ENCODE results near the gene NOG.

NOG gene

GRCh38 chr17:56593646-56594319 lies at the start of gene NOG:
NOG (plus strand) TSS chr17:56593699; CDS start chr17:56594224, 525 bp downstream.
- no peak for TF ChIP-seq POLR2A (IDR thresholded peaks at IDR 0.05; ENCODE audit: low read depth, low read length)
- FAIRE-seq, result no peak
- DNase-seq (ENCODE audit: insufficient read length, low spot score), result peak; percentile 71

- FAIRE-seq, result no peak
Observed at GRCh38 chr17:56545106-56545505, 48.4 kb upstream of the NOG start.

GRCh38 chr17:56545930-56546329 lies 47.6 kb upstream of the NOG start:
- no peak for TF ChIP-seq POLR2A (IDR thresholded peaks at IDR 0.05; ENCODE audit: low read depth, low read length)
- FAIRE-seq (no peak), DNase-seq (ENCODE audit: insufficient read length, low spot score) (no peak)

More at GRCh38 chr17:56545106-56545505, 48.4 kb upstream of the NOG start:
- no peak for TF ChIP-seq POLR2A (IDR thresholded peaks at IDR 0.05; ENCODE audit: low read depth, low read length)
- DNase-seq (ENCODE audit: insufficient read length, low spot score), result no peak

- TF ChIP-seq POLR2A (IDR thresholded peaks at IDR 0.05; ENCODE audit: low read depth, low read length), result no peak
- no peak for FAIRE-seq
- no peak for DNase-seq (ENCODE audit: insufficient read length, low spot score)
Observed at GRCh38 chr17:56548661-56549060, 44.8 kb upstream of the NOG start.

GRCh38 chr17:56549501-56549900 lies 44.0 kb upstream of the NOG start:
- no peak for DNase-seq (ENCODE audit: insufficient read length, low spot score)
- no peak for FAIRE-seq
- TF ChIP-seq POLR2A (IDR thresholded peaks at IDR 0.05; ENCODE audit: low read depth, low read length), result no peak

- no peak for TF ChIP-seq POLR2A (IDR thresholded peaks at IDR 0.05; ENCODE audit: low read depth, low read length)
- FAIRE-seq, result no peak
- no peak for DNase-seq (ENCODE audit: insufficient read length, low spot score)
Observed at GRCh38 chr17:56557682-56558081, 35.8 kb upstream of the NOG start.

GRCh38 chr17:56558088-56558487 lies 35.4 kb upstream of the NOG start:
- no peak for FAIRE-seq

GRCh38 chr17:56570199-56570598 lies 23.3 kb upstream of the NOG start:
- FAIRE-seq, result no peak
- DNase-seq (ENCODE audit: insufficient read length, low spot score), result no peak
- TF ChIP-seq POLR2A (IDR thresholded peaks at IDR 0.05; ENCODE audit: low read depth, low read length), result no peak

More at GRCh38 chr17:56558088-56558487, 35.4 kb upstream of the NOG start:
- no peak for DNase-seq (ENCODE audit: insufficient read length, low spot score)
- no peak for TF ChIP-seq POLR2A (IDR thresholded peaks at IDR 0.05; ENCODE audit: low read depth, low read length)

- DNase-seq (ENCODE audit: insufficient read length, low spot score) (no peak), FAIRE-seq (no peak)
- TF ChIP-seq POLR2A (IDR thresholded peaks at IDR 0.05; ENCODE audit: low read depth, low read length), result no peak
Observed at GRCh38 chr17:56571456-56571855, 22.0 kb upstream of the NOG start.

- no peak for DNase-seq (ENCODE audit: insufficient read length, low spot score)
- no peak for TF ChIP-seq POLR2A (IDR thresholded peaks at IDR 0.05; ENCODE audit: low read depth, low read length)
- no peak for FAIRE-seq
Observed at GRCh38 chr17:56577190-56577842, 16.2 kb upstream of the NOG start.

GRCh38 chr17:56577843-56578204 lies 15.7 kb upstream of the NOG start:
- no peak for TF ChIP-seq POLR2A (IDR thresholded peaks at IDR 0.05; ENCODE audit: low read depth, low read length)
- no peak for DNase-seq (ENCODE audit: insufficient read length, low spot score)

GRCh38 chr17:56581635-56582627 lies 11.6 kb upstream of the NOG start:
- no peak for FAIRE-seq
- TF ChIP-seq POLR2A (IDR thresholded peaks at IDR 0.05; ENCODE audit: low read depth, low read length), result no peak
- DNase-seq (ENCODE audit: insufficient read length, low spot score), result no peak

More at GRCh38 chr17:56577843-56578204, 15.7 kb upstream of the NOG start:
- FAIRE-seq, result no peak

GRCh38 chr17:56583772-56584171 lies 9.7 kb upstream of the NOG start:
- DNase-seq (ENCODE audit: insufficient read length, low spot score) (no peak), FAIRE-seq (no peak)
- TF ChIP-seq POLR2A (IDR thresholded peaks at IDR 0.05; ENCODE audit: low read depth, low read length), result no peak

- no peak for FAIRE-seq
Observed at GRCh38 chr17:56587298-56587697, 6.2 kb upstream of the NOG start.

More at GRCh38 chr17:56587298-56587697, 6.2 kb upstream of the NOG start:
- no peak for DNase-seq (ENCODE audit: insufficient read length, low spot score)
- TF ChIP-seq POLR2A (IDR thresholded peaks at IDR 0.05; ENCODE audit: low read depth, low read length), result no peak
